ENCODE measurements around the gene RRAS2. TPM values are rescaled to one million over a fixed set of nuclear protein-coding genes. Genes with fewer than 3 reads are reported as not detected.

The RRAS2 gene
- total RNA-seq, 1 experiment from 2014 or later, result 128 TPM

GRCh38 chr11:14251754-14252153 lies 107.2 kb downstream of the RRAS2 start:
- H3K9me3 Mint-ChIP-seq (ENCODE audit: unreplicated experiment), result no peaks in the 10 kb centered on the region
- no peaks in the 10 kb centered on the region for H3K36me3 Mint-ChIP-seq (ENCODE audit: insufficient read depth, unreplicated experiment)
- CTCF ChIA-PET, result interaction anchor here (0.6 to 6.5 kb wide), 10 partner anchors 12 to 611 kb away, joined by 3 to 63 read pairs (median 10); no protein-coding TSS in a partner anchor
- POLR2A ChIA-PET, result no interaction called here
- no peak overlapping the region for H3K27ac Mint-ChIP-seq (ENCODE audit: low read depth, unreplicated experiment)
- no peaks in the 10 kb centered on the region for H3K4me1 Mint-ChIP-seq (ENCODE audit: insufficient read depth, unreplicated experiment)
- no peak overlapping the region for H3K4me3 Mint-ChIP-seq (ENCODE audit: unreplicated experiment)
- intact Hi-C loops (cut with micrococcal nuclease), result no loop called here
- H3K27me3 Mint-ChIP-seq (ENCODE audit: insufficient read depth, unreplicated experiment), result peaks cover 74% of the 10 kb centered on the region
- TF ChIP-seq CTCF (IDR thresholded peaks at IDR 0.05; ENCODE audit: unreplicated experiment), result no peak
- DNase-seq (ENCODE audit: unreplicated experiment), result no peak
- BruUV-seq (replicated peaks), result no TSS peak

- Mint-ChIP-seq H3K4me3 (ENCODE audit: unreplicated experiment) (no peak overlapping the region), H3K9me3 (ENCODE audit: unreplicated experiment) (no peaks in the 10 kb centered on the region), H3K4me1 (ENCODE audit: insufficient read depth, unreplicated experiment) (no peaks in the 10 kb centered on the region), H3K27ac (ENCODE audit: low read depth, unreplicated experiment) (no peak overlapping the region), H3K36me3 (ENCODE audit: insufficient read depth, unreplicated experiment) (no peaks in the 10 kb centered on the region), H3K27me3 (ENCODE audit: insufficient read depth, unreplicated experiment) (peaks cover 69% of the 10 kb centered on the region)
- no TSS peak for BruUV-seq (replicated peaks)
- ChIA-PET CTCF (interaction anchor here (0.6 to 6.5 kb wide), 30 partner anchors 9 to 791 kb away, joined by 3 to 63 read pairs (median 4); partner anchors contain the start of genes FAR1 and SPON1), POLR2A (no interaction called here)
- peak; percentile 75 for DNase-seq (ENCODE audit: unreplicated experiment)
- intact Hi-C loops (cut with micrococcal nuclease), result loop anchor here (1.0 kb wide), 5 partner anchors 101 to 477 kb away; no protein-coding TSS in a partner anchor
- TF ChIP-seq CTCF (IDR thresholded peaks at IDR 0.05; ENCODE audit: unreplicated experiment), result peak; percentile 88
Measured at GRCh38 chr11:14249121-14249963, 109.6 kb downstream of the RRAS2 start.

- H3K36me3 Mint-ChIP-seq (ENCODE audit: insufficient read depth, unreplicated experiment), result no peaks in the 10 kb centered on the region
- intact Hi-C loops (cut with micrococcal nuclease), result no loop called here
- ChIA-PET CTCF (interaction anchor here (0.7 to 3.0 kb wide), 7 partner anchors 9 to 476 kb away, joined by 3 to 30 read pairs (median 7); partner anchors contain the start of gene SPON1), POLR2A (no interaction called here)
- H3K4me1 Mint-ChIP-seq (ENCODE audit: insufficient read depth, unreplicated experiment), result no peaks in the 10 kb centered on the region
- H3K27ac Mint-ChIP-seq (ENCODE audit: low read depth, unreplicated experiment), result no peak overlapping the region
- H3K4me3 Mint-ChIP-seq (ENCODE audit: unreplicated experiment), result no peak overlapping the region
- H3K27me3 Mint-ChIP-seq (ENCODE audit: insufficient read depth, unreplicated experiment), result peaks cover 62% of the 10 kb centered on the region
- no peak for DNase-seq (ENCODE audit: unreplicated experiment)
- no peak for TF ChIP-seq CTCF (IDR thresholded peaks at IDR 0.05; ENCODE audit: unreplicated experiment)
- no peaks in the 10 kb centered on the region for H3K9me3 Mint-ChIP-seq (ENCODE audit: unreplicated experiment)
- no TSS peak for BruUV-seq (replicated peaks)
Measured at GRCh38 chr11:14248580-14248981, 110.4 kb downstream of the RRAS2 start.

GRCh38 chr11:14245444-14245843 lies 113.5 kb downstream of the RRAS2 start:
- DNase-seq (ENCODE audit: unreplicated experiment), result no peak
- ChIA-PET POLR2A (no interaction called here), CTCF (interaction anchor here (0.6 to 2.7 kb wide), 3 partner anchors 289 to 473 kb away, joined by 4 to 16 read pairs (median 4); no protein-coding TSS in a partner anchor)
- H3K27ac Mint-ChIP-seq (ENCODE audit: low read depth, unreplicated experiment), result no peak overlapping the region
- H3K27me3 Mint-ChIP-seq (ENCODE audit: insufficient read depth, unreplicated experiment), result peaks cover 59% of the 10 kb centered on the region
- no TSS peak for BruUV-seq (replicated peaks)
- no peak for TF ChIP-seq CTCF (IDR thresholded peaks at IDR 0.05; ENCODE audit: unreplicated experiment)
- intact Hi-C loops (cut with micrococcal nuclease), result no loop called here
- no peaks in the 10 kb centered on the region for H3K9me3 Mint-ChIP-seq (ENCODE audit: unreplicated experiment)
- H3K36me3 Mint-ChIP-seq (ENCODE audit: insufficient read depth, unreplicated experiment), result no peaks in the 10 kb centered on the region
- no peak overlapping the region for H3K4me3 Mint-ChIP-seq (ENCODE audit: unreplicated experiment)
- no peaks in the 10 kb centered on the region for H3K4me1 Mint-ChIP-seq (ENCODE audit: insufficient read depth, unreplicated experiment)
